Stimulated activated CD4-positive, alpha-beta T cell treated with anti-CD3 and anti-CD28 coated beads, Interleukin-15, amount 100 ng/mL, for 48 hours (primary cell): ENCODE measurements around the gene ACAP3.

Source experiments
- DNase-seq, 2 donors: peaks; one replicate each; pipeline ENCODE4 v3.0.0-alpha.2; 2020; ENCODE audit warnings: low read depth in 2 of 2

ACAP3 gene

DNA sequence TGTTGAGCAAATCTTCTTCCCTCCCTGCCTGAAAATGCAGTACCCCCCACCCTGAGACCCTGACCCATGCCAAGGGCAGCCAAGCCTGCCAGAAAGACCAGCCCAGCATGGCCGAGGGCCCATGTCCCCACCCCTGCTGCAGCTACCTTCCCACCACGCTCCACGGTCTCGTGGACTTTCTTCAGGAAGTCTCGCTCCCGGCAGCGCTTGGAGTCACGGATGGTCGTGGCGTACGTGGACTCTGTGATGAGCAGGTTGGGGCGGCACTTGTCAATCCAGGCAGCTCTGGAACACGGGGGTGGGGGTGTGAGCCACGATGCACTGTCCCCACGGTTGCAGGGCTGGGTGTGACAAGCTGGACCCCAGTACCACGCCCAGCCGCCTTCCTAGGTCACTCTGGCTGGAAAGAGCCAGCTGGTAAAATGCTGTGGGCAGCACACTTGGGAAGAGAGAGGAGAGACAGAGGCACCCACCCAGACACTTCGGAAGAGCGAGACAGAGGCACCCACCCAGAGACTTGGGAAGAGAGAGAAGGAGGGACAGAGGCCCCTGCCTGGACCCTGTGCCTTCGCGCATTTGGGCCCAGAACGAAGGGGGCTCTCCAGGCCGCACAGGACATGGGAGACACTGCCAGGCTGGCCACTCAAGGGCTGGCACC is 7.1 kb upstream of the ACAP3 start:
- DNase-seq: no peak

DNA sequence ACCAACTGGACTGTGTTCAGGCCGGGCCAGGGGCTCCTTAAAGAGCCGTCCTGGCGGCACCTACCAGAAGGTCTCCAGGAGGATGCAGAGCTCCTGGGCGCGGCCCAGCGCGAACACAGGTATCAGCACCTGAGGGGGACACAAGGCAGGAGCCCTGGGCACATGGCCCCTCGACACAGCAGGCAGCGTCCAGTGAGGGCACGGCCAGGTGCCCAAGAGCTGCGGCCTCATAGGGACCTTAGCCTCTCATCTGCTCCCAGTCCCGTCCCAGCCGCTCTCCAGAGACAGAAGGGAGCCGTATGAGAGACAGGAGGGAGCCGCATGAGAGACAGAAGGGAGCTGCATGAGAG is 6.5 kb upstream of the ACAP3 start:
- no peak for DNase-seq

DNA sequence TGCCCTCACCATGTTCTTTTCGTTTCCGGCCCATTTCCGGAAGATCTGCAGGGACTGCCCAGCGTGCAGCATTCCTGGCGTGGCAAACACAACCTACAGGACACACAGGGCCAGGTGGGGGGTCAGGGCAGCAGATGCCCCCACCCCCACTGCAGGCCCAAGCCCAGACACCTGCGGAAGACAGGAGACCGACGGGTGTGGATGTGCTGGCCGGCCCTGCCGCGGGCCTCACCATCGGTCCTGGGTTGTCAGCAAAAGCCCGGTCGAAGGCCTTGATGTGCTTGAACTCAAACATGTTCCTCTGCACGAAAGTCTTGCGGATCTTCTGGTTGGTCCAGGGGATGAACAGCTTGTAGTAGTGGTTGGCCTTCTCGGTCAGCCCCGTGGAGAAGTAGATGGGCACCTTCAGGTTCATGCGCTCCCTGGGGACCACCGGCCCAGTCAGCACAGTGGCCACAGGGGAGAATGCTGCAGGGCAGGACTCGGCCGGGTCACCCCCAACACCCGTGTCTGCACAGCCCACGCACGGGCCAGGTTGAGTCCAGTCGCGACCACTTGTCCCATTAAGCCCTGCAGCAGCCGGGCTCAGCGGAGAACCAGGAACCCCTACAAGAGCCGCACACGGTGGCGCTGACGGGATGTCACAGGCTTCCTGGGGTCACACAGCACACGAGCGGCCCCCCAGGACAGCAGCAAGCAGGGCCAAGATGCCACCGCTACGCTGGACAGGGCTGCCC is 5.9 kb upstream of the ACAP3 start:
- no peak for DNase-seq

DNA sequence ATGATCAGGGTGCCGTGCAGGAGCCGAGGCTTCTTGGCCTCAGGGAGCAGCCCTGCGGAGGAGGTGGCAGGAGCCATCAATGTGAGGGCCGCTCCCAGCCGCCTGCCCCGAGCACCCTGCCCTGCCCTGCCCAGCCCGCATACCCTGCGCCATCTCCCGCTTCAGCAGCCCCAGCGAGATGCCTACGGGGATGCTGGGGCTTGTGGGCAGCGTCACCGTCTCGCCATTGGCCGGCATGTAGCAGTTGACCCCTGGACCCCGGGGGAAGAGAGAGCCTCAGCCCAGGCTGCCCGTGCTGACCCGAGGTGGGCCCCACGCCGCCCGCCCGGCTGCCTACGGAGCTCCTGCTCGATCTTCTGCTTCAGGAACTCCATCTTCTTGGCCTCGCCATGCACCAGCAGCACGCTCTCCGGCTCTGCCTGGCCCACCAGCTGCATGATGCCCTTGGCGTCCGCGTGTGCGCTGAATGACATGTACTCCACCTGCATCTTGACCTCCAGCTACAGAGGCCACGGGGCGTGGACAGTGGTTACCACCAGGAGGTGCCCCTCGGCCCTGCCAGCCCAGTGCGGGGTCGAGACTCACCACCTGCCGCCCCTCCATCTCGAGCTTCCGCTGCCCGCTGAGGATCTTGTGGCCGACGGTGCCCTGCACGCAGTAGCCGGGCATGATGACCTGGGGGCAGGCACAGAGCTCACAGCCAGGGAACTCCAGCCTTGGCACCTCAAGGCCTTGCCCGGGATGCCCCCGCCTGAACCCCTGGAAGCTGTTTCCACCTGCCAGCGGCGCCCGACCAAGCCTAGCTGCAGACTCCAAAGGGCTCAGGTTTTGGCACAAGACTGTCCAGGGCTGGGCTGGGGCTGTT is 5.0 kb upstream of the ACAP3 start:
- DNase-seq: no peak

DNA sequence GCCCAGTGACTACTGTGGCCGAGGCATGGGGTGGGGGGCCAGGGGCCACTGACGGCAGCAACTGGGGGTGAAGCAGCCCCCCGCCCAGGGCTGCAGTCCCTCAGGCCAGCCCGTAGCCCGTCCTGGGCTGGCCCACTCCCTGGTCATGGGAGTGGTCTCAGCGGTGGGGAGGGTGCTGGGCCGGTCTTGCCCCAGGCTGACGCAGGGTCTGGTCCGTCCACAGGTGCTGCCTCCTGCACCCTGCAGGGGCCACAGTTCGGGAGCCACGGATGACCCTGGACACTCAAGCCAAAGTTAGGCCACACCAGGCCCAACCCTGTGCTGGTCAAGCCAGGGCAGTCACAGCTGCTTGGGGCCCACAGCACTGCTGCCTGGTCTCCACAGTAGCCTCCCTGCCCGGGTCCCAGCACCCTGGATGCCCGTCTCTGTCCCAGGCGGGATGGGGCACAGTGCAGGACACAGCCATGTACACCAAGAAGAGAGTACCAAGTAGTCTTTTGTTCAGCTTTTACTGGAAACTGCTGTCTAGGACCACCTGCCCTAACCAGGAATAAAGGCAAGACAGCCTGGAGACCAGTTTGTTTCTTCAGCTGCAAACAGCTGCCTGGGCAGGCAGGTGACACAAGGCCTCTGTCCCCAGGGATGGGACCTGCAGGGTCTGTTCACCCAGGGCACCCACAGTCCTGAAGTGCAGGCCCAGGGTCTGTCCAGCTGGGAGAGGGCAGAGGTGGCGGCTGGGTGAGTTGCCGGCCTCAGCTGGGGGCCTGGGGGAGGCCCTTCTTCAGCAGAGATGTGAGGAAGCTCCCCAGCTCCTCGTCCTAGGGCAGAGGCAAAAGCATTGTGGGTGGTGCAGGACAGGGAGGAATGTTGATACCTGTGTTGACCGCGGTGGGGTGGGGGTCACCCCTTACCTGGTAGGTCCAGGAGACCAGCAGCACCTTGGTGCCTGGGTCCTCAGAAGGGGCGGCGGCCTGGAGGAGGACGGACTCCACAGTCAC is 3.7 kb upstream of the ACAP3 start:
- no peak for DNase-seq

DNA sequence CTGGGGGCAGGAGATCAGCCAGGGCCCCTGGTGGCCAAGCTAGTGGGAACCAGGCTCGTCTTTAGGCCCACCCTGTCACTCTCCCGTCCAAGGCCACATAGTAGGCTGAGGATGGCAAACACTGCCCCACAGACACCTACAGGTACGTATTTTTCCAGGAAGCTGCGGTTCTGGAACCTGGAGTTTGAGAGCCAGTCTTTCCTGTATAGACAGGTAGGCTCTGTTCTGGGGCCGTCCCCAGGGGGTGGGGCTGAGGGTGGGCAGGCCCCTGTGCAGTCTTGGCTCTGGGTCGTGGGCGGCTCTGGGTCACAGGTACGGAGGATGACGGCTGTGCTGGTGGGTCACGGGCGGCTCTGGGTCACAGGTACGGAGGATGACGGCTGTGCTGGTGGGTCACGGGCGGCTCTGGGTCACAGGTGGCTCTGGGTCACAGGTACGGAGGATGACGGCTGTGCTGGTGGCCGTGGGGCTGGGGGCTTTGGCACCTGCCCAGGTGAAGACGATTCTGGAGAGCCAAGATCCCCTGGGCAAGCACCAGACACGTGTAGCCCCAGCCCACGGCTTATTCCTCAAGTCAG is 2.8 kb upstream of the ACAP3 start:
- no peak for DNase-seq

DNA sequence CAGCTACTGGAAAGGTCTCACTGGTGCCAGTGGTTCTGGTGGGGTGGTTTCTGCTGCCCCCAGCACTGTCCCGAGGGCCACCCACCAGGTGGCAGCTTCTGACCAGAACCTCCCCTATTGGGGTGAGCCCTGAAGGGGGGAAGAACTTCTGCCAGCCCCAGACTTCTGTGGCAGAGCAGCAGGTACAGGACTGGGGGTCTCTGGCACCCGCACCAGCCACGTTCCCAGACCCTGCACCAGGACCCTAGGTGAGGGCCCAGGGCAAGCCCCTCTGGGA is 2.3 kb upstream of the ACAP3 start:
- no peak for DNase-seq

DNA sequence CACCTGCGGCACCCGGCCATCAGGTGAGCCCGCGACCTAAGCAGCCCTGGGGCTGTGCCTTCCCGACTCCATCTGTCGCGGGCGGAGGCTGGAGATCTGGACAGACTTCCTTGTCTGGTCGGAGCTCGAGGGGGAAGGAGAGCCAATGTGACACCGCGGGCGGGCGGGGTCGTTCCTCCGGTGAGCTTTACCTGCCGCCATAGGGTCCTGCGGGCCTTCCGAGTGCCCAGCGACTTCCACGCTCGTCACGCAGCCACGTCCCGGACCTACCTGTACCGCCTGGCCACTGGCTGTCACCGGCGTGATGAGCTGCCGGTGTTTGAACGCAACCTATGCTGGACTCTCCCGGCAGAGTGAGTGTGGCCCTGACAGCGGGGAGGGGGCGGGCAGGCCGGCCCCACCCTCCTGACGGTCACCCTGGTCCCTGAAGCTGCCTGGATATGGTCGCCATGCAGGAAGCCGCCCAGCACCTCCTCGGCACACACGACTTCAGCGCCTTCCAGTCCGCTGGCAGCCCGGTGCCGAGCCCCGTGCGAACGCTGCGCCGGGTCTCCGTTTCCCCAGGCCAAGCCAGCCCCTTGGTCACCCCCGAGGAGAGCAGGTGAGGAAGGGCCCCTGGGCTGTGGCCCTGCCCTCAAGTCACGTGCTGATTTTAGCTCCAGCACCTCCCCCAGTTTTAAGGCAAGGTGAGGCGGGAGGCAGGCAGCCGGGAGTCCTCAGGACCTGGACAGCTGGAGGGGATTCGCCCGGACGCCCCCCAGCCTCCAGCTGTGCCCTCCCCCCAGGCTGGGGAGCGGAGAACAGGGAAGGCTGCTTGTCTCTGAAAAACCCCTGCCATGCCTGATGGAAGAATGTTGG is 1.8 kb upstream of the ACAP3 start:
- no peak for DNase-seq

DNA sequence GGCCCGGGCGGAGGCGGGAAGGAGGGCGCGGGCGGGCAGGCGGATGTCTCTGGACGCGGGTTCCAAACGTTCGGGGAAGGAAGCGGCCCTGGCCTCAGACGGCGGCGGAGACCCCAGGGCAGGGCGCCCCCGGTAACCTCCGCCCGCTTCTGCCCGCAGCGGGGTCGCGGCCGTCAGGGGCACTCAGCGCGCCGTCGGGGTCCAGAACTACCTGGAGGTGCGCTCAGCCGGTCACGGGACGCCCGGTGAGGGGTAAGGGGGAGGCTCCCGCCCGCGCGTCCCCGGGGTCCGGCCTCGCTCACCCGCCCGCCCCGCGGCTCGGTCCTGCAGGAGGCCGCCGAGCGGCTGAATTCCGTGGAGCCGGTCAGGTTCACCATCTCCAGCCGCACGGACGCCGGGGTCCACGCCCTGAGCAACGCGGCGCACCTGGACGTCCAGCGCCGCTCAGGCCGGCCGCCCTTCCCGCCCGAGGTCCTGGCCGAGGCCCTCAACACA is 1.1 kb upstream of the ACAP3 start:
- DNase-seq: no peak

DNA sequence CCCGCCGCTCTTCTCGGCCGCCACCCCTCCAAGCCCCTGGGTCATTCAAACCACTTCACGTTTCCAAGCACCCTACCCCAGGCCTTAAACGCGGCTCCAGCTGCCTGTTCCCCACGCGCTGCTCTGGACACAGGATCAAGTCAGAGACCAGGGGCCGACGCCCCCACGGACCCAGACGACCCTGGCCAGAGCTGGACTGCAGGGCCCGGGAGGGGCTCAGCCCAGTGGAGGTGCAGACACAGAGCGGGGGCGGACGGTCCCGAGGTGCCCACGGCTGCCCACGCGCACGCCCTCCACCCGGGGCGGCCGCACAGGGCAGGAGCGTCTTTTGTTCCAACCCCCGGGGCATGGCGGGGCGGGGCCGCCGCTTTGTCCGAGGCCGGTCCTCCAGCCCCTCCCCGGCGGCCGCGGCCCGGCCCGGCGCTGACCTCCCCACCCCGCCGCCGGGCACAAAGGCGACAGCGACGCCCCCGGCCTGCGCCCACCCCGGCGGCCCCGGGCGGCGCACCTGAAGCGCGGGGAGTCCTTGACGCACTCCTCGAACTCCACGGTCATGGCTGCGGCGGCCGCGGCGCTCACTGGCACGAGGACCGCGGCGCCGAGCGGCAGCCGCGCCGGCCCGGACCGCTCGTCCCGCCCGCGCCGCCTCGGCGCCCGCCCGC is 338 bp downstream of the ACAP3 start:
- DNase-seq: no peak

DNA sequence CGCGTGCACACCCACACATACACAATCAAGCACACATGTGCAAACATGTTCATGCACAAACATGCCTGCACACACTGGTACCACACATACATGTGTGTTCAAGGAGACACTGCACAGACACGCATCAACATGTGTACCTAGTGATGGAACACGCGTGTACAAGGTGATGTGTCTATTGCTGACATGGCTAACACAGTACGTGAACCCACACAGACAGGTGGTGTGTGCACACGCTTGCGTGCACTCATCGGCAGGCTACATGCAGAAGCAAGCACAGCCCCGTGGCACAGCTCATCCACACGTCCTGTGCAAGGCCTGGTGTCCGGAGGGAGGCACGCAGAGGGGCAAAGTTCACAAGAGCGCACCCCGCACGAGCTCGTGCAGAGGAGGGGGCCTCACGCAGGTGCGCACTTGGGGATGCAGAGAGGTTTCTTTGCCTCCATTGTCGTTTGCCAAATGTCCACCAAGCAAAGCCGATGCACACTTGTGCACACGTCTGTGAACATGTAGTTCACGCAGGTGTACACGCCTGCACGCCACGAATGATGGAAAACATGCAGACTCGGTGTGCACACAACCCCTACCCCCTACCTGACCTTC is 969 bp downstream of the ACAP3 start:
- no peak for DNase-seq

DNA sequence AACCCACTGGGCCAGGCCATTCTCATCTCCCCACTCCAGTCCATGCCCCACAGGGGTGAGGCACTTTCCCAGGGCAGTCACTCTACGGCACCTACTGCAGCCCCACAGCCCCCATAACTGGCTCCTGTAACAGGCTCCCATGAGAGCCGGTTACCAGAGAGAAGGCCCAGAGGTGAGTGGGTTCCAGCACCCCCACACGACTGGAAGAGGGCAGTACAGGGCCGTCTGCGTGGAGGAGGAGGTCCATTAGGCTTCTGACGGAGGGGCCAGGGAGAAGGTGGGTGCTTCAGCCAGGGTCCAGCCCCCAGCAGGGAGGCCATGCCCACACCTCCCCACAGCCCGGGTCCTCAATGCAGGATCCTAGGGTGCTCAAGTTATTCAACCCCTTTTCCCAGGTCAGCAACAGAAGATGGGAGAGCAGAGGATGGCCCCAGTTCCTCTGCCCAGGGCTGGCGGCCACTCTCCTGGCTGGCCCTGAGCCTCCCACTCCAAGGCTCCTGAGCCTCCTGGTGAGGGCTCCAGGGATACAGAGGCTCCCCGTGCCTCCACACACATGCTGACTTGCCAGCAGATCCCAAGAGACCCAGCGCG is 1.6 kb downstream of the ACAP3 start:
- DNase-seq: no peak

DNA sequence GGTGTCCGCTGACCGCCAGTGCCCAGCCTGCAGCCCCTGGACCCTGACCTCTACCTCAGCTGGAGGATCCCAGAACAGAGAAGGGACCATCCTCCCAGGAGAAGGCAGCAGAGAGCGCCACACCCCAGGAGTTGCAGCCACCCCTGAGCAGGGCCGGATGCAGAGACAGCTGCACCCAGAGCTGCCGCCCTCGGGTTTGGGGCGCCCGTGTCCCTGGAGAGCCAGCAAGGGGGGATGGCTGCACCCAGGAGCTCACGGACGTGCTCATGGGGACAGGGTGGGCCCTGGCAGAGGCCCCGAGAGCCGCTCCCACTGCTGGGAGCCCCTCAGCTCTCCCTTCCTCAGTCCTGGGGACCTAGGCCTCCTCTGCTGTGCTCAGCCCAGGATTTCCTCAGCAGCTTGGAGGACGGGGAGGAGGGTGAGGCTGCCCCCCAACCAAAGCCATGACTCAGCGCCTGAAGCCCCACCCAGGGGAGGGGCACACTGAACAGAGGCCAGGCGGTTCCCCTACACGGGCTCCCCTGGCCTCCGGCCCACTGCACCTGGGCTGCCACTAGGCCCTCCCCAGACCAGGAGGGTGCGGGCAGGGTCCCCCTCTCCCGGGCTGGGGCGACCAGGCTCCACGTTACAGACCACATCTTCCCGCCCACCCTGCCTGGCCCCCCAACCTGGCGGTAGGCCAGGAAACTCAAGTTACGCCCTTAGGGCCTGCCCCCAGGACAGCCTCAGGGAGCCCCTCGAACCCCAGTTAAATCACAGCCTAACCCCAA is 2.2 kb downstream of the ACAP3 start:
- peak in 1 of 2 donors; percentile 56 for DNase-seq

DNA sequence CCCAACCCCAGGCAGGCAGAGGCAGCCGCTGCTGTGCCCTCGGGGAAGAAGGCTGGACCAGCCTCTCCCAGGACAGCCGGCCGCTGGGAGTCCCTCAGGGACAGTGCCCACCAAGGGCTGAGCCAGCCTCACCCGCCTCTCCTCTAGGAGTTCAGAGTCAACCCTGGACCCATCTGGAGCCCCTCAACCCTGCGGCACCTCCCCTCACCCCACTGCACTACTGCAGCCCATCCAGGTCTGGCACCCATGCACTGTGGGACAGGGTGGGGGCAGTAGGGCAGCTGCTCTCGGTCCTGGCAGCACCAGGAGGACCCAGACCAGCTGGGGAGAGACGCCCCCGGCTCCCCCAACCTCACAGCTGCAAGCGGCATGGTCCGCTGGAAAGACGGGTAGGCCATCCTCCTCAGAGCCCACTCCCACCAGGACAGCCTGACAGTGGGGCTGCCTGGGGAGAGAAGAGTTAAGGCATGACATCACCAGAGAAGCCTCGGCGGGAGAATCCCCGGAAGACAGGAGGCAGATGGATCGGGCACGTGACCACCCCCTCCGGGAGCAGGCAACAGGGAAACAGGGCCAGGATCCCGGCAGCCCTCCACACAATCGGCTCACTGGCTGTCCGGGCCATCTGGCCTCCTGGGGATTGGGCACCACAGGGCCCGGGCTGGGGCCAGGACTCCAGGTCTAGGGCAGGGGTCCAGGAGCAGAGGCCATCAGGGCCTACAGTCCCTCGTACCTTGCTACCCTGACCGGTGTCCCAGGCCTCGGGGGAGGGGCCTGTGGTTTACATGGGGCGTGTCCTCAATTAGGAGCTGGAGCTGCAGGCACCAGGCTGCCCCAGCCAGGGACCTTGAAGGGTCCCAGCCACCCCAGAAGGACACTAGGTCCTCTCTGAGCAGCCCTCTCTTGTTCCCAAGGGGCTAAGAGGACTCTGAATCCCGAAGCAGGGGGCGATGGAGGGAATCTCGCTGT is 3.1 kb downstream of the ACAP3 start:
- no peak for DNase-seq

DNA sequence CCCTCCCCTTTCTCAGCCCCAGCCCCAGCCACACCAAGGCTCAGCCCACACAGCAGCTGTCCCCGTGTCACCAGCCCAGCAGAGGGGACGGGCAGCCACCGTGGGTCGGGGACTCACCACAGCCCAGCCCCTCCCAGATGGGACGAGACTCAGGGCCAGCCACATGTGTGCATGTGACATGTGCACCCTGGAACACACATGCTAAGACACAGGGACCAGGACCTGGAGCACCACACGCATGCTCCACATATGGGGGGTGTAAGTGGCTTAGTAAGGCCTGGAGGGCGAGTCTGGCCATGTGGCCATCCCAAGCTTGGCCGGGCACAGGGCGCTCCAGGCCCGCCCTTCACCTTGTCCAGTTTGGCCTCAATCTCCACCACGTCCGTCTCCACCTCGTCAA is 4.0 kb downstream of the ACAP3 start:
- DNase-seq: no peak

DNA sequence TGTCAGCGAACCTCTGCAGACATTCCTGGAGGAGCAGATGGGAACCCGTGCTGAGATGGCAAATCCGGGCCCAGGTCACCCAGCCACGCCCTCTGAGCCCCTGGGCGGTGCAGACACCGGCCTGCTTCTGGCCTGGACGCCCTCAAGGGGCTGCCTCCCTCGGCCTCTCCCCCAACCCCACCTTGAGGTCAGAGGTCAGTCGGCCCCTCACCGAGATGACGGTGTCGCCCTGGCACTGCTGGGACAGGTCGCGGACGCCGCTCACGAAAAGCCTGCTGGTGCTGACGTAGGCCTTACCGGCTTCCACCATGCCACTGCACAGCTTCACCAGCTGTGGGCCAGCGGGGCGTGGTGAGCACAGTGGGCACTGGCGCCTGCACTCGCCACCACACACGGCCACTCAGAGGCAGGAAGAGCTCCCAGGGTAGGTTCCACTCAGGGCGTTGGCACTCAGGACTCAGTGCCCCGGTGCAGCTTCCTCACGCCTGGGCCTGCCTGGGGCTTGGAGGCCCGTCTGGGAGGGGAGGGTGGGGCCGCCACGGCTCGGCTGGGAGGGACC is 4.7 kb downstream of the ACAP3 start:
- DNase-seq: no peak

DNA sequence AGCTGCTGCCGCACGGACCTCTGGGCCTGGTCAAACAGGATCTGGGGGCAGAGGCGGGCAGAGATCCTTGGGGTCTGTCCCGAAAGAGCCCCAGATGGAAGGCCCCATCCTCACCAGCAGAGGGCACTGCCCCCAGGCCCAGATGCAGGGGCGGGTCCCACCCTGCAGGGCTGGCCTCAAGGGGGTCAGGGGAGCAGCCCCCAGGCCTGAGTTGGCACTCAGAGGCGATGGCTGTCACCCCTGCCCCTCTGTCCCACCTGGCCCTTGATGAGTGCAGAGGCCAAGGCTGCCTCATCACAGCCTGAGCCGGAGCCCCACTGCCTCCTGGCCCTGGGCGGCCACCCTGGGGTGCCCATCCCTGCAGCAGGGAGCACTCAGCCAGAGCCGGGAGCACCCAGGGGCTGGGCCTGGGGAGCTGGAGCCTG is 5.7 kb downstream of the ACAP3 start:
- no peak for DNase-seq
